Activated T-cell treated with anti-CD3 and anti-CD28 coated beads, Interleukin-2, amount 50 U/mL, for 48 hours (primary cell): ENCODE results near the gene MANSC1.
"Not testable (repeated sequence)": the region's sequence is repeated elsewhere in the genome, so short reads cannot be mapped to it uniquely, and the experiment has no call there.

ENCODE experiments used
- DNase-seq, 2 experiments: peaks; one replicate each; pipeline ENCODE4 v3.0.0-alpha.2; 2020

Gene MANSC1

GRCh38 chr12:12365446-12365802 is 15.4 kb upstream of the MANSC1 start:
- DNase-seq = no peak

DNA sequence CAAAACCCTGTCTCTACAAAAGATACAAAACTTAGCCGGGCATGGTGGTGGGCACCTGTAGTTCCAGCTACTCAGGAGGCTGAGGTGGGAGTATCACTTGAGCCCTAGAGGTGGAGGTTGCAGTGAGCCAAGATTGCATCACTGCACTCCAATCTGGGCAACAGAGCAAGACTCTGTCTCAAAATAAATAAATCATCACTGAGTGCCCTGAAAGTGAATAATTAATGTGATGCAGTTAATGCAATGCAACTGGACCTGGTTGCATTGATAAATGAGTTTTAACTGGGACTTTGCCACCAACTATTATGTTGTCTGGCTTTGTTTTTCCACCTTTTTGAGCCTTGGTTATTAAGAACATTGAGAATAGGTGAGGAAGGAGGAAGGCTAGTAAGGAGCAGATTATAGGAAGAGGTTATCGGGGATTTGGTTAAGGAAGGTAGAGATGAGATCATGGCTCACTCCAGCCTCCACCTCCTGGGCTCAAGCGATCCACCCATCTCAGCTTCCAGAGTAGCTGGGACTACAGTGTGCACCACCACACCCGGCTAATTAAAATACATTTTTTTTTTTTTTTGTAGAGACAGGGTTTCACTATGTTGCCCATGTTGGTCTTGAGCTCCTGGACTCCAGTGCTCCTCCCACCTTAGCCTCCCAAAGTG is 14.9 kb upstream of the MANSC1 start:
- DNase-seq = no peak

- no peak for DNase-seq
Observed at GRCh38 chr12:12358528-12358927, 8.5 kb upstream of the MANSC1 start.

GRCh38 chr12:12357719-12358461 is 7.8 kb upstream of the MANSC1 start:
- DNase-seq = no peak

- peak; percentile 99 for DNase-seq
Observed at GRCh38 chr12:12356896-12357718, 7.1 kb upstream of the MANSC1 start, which contains the start of gene BORCS5. BORCS5 (plus strand) TSS chr12:12357078; CDS start chr12:12357452, 374 bp downstream.

GRCh38 chr12:12356467-12356895 is 6.4 kb upstream of the MANSC1 start:
- DNase-seq = no peak

DNA sequence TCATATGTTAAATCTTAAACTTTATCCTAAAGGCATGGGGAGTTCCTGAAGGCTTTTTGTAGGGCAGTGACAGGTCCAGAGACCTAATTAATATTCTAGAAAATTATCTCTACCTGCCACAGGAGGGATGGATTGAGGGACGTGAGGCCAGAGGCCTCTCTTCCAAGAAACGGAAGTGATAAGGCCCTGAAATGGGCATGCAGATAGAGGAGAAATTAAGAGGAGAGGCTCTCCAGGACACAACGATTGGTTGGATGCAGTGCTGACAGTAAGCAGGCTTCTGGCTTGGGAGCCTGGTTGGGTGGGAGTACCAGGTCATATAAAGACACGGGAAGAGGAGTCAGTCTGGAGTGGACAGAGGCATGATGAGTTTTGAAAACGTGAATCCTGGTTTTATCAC is 3.8 kb upstream of the MANSC1 start:
- DNase-seq = no peak

DNA sequence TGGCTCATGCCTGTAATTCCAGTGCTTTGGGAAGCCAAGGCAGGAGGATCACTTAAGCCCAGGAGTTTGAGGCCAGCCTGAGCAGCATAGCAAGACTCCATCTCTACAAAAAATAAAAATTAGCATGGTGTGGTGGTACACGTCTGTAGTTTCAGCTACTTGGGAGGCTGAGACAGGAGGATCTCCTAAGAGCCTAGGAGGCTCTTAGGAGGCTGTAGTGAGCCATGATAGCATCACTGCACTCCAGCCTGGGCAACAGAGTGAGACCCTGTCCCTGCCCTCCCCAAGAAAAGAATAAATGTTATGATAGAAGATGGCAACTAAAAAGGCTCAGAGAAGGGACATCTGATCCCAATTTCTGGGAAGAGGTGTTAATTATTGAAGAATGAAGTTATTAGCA is 3.2 kb upstream of the MANSC1 start:
- no peak for DNase-seq

DNA sequence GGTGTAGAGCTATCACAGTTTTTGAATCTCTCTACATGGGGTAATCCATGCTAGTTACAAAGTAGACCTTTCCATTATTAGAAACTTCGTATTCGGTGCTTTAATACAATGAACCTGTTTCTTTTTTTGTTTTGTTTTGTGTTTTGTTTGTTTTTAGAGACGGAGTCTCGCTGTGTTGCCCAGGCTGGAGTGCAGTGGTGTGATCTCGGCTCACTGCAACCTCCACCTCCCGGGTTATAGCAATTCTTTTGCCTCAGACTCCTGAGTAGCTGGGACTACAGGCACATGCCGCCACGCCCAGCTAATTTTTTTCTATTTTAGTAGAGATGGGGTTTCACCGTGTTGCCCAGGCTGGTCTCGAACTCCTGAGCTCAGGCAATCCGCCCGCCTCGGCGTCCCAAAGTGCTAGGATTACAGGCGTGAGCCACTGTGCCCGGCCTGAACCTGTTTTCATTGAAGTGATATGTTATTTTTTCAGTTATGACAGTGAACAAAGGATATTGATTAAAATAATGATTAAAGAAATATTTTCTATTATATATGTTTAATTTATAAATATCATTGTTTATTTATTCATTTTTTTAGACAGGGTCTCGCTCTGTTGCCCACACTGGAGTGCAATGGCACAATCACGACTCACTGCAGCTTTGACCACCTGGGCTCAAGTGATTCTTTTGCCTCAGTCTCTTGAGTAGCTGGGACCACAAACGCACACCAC is 1.6 kb upstream of the MANSC1 start:
- not testable (repeated sequence) for DNase-seq

DNA sequence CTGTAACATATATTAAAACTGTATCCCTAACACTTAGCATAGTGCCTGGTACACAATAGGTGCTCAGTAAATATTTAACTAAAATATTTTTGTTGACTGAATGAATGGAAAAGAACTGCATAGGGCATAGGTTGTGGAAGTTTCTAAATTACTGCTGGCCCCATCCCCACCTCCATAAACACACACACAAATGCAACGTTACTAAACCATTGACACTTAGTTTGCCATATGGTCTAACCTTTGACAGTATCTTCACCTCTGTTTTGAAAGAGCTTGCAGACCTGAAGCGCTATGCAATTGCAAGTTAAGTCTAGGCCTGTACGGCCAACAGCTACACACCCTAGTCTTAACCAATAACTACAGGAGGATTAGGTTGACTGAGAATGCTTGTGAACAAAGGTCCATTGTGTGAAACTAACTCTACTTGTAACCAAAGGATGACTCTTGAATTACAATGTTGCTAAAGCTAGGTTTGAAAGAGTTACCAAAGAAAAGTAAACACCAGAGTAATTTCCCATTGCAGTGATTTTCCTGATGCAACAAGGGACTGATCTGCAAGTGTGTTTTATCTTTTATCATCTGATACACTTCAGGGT is 924 bp upstream of the MANSC1 start:
- no peak for DNase-seq

DNA sequence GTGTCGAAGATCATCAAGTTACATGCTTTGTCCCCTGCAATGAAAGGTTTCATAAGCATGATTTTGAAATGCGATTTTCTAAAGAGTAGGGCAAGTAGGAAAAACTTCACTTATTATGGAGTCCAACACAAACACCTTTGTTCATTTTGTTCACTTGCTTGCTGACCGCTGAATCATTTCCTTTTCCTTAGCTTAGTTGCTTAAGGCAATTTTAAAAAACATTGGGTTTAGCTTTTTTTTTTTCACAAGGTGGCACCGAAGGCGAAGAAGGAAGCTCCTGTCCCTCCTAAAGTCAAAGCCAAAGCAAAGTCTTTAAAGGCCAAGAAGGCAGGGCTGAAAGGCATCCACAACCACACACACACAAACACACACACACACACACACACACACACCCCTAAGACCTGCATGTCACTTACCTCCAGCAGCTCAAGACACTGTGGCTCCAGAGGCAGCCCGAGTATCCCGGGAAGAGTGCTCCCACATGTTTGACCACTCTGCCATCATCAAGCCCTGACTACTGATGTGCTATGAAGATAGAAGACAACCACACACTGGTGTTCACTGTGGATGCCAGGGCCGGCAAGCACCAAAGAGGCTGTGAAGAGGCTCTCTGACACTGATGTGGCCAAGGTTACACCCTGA is 11.4 kb downstream of the MANSC1 start:
- no peak for DNase-seq

GRCh38 chr12:12336511-12336910 is 13.5 kb downstream of the MANSC1 start:
- DNase-seq = no peak

DNA sequence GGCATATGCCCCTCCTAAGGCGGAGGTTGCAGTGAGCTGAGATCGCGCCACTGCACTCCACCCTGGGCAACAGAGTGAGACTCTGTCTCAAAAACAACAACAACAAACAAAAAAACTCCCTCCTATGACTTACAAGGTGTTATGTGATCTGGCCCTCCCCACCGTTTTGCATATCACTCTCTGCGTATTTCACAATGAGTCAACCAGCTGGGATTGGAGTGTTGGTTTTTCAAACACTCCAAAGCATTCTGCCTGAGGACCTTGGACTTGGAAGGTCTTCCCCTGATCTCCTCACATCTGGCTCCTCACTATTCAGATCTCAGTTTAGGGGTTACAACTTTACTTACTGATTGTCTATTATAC is 14.0 kb downstream of the MANSC1 start:
- no peak for DNase-seq

DNA sequence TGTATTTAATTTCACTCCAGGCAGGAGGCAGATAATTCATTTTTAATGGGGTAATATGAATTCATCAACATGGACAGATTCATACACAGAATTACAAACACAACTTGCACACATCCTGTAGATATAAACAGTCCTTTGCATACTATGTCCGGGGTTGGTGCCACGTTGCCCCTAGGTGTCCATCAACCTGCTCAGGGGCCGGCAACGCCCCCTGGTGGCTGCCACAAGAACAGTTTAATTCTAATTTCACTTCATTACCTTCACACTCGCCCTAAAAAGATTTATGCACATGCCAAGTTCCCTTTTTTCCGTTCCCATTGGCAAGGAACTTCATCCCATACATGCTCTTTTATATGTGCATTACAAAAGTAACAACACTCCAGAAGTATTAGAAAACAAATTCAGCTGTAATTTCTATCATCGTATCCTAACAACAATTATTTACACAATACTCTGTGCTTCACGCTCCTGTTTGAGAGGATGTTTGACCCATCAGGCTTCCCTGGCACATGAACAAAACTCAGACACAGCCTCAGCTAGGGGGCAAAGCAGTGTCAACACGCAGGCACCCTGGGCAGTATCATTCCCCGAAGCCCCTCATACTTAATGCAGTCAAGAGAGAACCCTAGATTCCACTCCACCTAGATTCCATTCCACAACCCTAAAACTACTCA is 15.5 kb downstream of the MANSC1 start:
- peak; percentile 71 to 76 for DNase-seq

DNA sequence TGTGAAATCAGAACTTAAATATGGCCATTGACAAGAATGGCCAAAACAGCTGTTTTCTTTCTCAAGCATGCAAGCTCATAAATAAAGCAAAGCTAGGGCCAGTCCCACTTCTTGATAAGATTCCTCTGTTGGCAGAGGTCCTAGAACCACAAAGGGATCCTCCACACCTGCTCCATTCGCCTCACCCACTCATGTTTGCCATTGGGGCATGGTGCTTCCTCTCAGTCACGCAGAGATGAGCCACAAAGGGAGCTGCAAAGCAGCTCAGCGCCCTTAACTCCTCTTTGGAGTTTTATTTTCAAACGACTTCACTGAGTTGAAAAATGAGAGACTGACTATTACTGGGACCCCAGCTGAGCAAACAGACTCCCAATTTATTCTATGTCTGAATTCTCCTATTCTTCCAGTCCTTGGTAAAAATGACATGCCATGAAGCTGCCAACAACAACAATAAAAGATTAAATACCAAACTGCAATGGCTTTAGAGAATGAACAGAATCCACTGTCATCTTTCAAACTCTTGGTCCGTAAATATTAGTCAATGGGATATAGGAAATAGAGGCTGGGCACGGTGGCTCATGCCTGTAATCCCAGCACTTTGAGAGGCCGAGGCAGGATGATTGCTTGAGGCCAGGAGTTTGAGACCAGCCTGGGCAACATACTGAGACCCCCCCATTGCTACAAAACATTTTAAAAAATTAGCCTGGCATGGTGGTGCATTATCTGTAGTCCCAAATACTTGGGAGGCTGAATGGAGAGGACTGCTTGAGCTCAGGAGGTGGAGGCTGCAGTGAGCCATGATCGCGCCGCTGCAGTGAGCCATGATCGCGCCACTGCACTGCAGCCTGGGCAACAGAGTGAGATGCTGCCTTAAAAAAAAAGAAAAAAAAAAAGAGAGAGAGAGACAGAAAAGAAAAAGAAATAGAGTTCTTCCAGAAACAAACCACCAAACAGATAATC is 16.4 kb downstream of the MANSC1 start:
- no peak for DNase-seq

DNA sequence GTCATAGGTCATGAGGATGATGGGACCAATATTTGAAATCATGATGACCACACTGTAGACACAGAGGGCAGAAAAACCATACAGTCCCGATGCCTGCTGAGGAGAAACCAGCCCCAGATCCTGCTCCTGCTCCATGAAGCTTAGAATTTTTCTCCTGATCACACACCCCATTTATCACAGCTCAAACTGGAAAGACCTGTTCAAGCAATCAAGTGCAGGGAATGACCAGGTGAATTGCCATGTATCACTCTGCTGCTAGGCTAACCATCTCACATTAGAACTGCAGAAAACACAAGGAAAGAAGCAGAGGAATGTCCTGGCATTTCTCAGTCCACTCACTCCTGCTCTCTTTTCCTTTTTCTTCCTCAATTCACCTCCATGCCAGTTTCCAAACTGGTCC is 18.1 kb downstream of the MANSC1 start:
- DNase-seq = no peak

DNA sequence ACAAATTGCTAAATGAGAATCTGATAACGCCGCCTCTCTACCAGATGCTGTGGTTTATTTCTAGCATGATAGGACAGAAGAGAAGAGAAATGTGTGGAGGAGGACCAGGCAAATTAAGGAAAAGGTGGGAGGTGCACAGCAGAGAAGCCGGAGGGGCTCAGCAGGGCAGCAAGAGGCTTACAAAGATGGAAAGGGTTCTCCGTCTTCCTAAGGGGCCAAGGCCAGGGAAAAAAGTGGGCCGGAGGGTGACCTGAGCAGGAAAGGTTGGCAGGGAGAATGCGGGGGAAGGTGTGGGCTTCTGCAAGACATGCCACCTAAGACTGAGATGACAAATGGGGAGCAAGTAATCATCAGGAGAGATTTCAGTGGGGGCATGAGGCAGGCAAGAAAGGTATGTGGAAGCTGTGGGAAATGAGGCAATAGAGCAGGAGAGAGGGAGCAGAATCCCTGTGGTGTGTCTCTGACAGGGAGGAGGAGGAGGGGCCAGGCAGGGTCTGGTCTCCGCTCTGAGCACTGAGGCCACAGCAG is 18.7 kb downstream of the MANSC1 start:
- DNase-seq = no peak

- DNase-seq = no peak
Observed at GRCh38 chr12:12327802-12328201, 22.2 kb downstream of the MANSC1 start.

- no peak for DNase-seq
Observed at GRCh38 chr12:12326262-12326661, 23.8 kb downstream of the MANSC1 start.

DNA sequence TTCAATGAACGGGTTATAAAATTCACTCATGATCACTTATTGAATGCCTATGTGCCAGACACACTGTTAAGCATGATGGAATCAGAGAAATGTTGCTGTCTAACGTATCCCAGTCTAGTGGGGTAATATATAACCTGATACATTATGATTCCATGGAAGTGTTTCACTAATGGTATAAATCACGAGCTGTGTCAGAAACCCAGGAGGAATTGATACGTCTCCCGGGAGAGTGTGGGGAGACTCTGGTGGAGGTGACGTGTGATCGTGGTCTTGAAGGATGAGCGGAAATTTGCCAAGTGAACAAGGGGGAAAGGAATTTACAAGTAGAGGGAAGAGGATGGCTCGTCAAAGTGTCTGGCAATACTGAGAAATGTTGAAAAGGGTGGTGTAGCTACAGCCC is 26.5 kb downstream of the MANSC1 start:
- no peak for DNase-seq
